HFFc6 (cell line): ENCODE results near the gene GRIK4. TPM values are rescaled to one million over a fixed set of nuclear protein-coding genes. Genes with fewer than 3 reads are reported as not detected.

Experiments
- DNase-seq: peaks from one replicate; pipeline ENCODE4 v3.0.0-alpha.2; 2018
- H3K27ac Mint-ChIP-seq: 2 replicates; pipeline ENCODE4 v1.8.0; 2020; ENCODE audit warnings: mild to moderate bottlenecking, mixed read lengths
- H3K27me3 Mint-ChIP-seq: 2 replicates; pipeline ENCODE4 v1.8.0; 2021; ENCODE audit warnings: mild to moderate bottlenecking, moderate library complexity, mixed read lengths; ENCODE audit not compliant: insufficient read depth
- H3K36me3 Mint-ChIP-seq: 2 replicates; pipeline ENCODE4 v1.8.0; 2021; ENCODE audit warnings: low read depth, mixed read lengths
- H3K4me1 Mint-ChIP-seq: 2 replicates; pipeline ENCODE4 v1.8.0; 2020; ENCODE audit warnings: low read depth, mixed read lengths
- H3K4me3 Mint-ChIP-seq: 2 replicates; pipeline ENCODE4 v1.8.0; 2020; ENCODE audit warnings: mild to moderate bottlenecking, moderate library complexity, mixed read lengths
- H3K9me3 Mint-ChIP-seq: 2 replicates; pipeline ENCODE4 v1.8.0; 2020; ENCODE audit warnings: mild to moderate bottlenecking, mixed read lengths
- total RNA-seq, 6 experiments: library from RNA; stranded (reverse); fragmentation: NEBNext Ultra II Directional; extraction: Animal tissue kit (Norgen Biotek cat#: 25700); gene quantifications; 2 replicates in 1 of 6; 3 replicates in 5 of 6; pipeline ENCODE4 v1.2.3, GENCODE V29; 2021
- TF ChIP-seq, protein P1 (sequence below): fragments of 200-600 bp; sonication (generic); IDR thresholded peaks from 2 replicates; pipeline ENCODE4 v1.5.0; 2021; ENCODE audit warnings: antibody characterized with exemption, mild to moderate bottlenecking

GRIK4 gene
- total RNA-seq, 6 experiments from 2014 or later: not detected

DNA sequence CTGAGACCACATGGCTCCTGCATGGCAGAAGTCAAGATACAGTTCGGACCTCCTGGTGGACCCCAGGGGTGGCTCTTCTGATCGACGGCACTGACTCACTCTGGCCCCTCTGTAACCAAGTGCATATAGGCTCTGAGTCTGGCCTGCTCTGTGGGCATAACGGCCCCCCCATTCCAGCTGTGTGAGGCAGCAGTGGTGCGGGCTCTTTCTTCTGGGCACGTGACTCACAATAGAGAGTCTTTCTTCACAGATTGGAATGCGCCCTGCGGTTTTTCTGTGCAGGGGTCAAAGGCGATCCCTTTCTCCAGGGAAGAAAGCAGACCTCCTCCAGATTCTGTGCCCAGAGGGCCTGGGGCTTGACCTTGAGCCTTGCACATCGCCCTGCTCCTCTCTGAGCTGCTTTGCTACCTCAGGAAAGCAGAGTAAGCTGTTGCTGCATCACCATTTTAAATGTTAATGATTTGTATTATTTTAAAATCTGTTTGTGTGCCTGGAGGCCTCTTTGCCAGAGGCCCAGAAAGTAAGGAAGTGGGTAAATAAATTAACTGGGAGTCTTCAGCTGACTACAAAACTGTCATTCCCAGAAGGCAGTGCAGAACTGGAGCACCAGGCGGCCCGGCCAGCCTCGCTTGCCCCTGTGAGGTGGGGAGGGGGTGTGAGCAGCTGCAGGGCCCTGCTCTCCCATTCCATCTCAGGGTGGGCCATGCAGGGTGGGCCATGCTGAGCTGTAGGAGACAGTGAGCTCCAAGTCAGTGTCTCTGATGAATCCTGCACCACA lies 199.0 kb downstream of the GRIK4 start:
- peaks cover 7% of the 10 kb centered on the region; the same call in 1 of the 2 replicates for H3K36me3 Mint-ChIP-seq
- TF ChIP-seq, protein P1, sequence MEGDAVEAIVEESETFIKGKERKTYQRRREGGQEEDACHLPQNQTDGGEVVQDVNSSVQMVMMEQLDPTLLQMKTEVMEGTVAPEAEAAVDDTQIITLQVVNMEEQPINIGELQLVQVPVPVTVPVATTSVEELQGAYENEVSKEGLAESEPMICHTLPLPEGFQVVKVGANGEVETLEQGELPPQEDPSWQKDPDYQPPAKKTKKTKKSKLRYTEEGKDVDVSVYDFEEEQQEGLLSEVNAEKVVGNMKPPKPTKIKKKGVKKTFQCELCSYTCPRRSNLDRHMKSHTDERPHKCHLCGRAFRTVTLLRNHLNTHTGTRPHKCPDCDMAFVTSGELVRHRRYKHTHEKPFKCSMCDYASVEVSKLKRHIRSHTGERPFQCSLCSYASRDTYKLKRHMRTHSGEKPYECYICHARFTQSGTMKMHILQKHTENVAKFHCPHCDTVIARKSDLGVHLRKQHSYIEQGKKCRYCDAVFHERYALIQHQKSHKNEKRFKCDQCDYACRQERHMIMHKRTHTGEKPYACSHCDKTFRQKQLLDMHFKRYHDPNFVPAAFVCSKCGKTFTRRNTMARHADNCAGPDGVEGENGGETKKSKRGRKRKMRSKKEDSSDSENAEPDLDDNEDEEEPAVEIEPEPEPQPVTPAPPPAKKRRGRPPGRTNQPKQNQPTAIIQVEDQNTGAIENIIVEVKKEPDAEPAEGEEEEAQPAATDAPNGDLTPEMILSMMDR: no peak
- H3K4me3 Mint-ChIP-seq: peak overlapping the region; percentile 33; the same call in 1 of the 2 replicates
- peaks cover 12% of the 10 kb centered on the region for H3K27me3 Mint-ChIP-seq
- peak; percentile 84 for DNase-seq
- peaks cover 47% of the 10 kb centered on the region for H3K4me1 Mint-ChIP-seq
- H3K27ac Mint-ChIP-seq: peak overlapping the region; percentile 56; the same call in 1 of the 2 replicates
- peaks cover 11% of the 10 kb centered on the region for H3K9me3 Mint-ChIP-seq

DNA sequence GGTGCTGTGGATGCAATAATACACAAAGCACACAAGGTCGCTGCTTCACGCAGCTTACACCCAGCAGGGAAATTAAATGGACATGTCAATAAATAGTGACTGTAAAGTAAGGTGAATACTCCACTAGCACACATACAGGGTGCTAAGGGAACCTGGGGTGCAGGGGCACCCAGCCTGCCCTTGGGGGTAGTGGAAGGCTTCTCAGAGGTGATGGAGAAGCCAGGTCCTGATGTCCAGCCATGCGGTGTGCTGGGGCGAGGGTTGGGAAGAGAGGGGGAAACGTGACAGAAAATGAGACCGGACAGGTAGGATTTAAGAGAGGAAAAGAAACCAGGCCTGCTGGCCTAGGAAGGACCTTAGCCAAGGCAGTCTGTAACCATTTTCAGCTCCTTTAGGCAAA lies 200.5 kb downstream of the GRIK4 start:
- no peak overlapping the region for H3K4me3 Mint-ChIP-seq
- peaks cover 45% of the 10 kb centered on the region for H3K4me1 Mint-ChIP-seq
- TF ChIP-seq, protein P1: no peak
- peaks cover 8% of the 10 kb centered on the region for H3K9me3 Mint-ChIP-seq
- H3K36me3 Mint-ChIP-seq: peaks cover 7% of the 10 kb centered on the region; the same call in 1 of the 2 replicates
- DNase-seq: no peak
- no peak overlapping the region for H3K27ac Mint-ChIP-seq
- H3K27me3 Mint-ChIP-seq: peaks cover 21% of the 10 kb centered on the region

DNA sequence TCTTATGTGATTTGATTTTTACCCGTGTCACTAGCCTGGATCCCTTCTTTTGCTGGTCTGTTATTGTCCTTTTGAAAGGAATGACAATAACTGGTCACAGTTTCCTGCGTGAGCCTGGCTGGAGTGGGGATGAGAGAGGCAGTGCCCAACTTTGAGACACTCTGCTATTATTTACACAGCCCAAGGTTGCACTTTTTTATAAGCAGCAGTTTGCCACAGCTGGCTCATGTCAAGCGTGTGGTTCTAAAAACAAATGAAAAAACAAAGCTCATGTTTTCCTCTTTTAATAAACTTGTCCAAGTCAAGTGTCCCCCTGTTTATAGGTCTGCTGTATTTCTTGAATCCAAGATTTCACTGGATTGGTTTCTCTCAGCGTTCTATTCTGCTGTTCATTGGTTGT lies 201.3 kb downstream of the GRIK4 start:
- Mint-ChIP-seq H3K4me3 (no peak overlapping the region), H3K4me1 (peaks cover 43% of the 10 kb centered on the region), H3K27ac (no peak overlapping the region)

DNA sequence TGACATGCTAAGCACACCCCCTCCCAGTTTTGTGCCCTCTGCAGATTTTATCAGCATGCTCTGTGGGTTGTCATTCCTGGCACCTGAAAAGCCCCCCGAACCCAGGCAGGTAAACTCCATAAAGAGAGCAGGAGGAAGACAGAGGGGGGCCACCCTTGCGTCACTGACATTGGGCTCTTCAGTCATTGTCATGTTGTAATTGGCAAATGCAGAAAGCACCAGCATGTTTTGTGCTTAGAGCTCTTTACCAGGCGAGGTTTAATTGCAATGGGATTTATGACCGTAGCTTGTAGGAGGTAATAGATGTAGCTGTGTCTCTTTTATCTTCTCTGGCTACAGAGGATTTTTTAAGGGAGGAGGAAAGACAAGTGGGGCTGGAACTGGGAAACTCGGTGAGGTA lies 201.7 kb downstream of the GRIK4 start:
- no peaks in the 10 kb centered on the region for H3K36me3 Mint-ChIP-seq
- no peak overlapping the region for H3K4me3 Mint-ChIP-seq
- H3K4me1 Mint-ChIP-seq: peaks cover 43% of the 10 kb centered on the region
- no peak overlapping the region for H3K27ac Mint-ChIP-seq
- no peaks in the 10 kb centered on the region for H3K9me3 Mint-ChIP-seq
- TF ChIP-seq, protein P1: no peak
- DNase-seq: no peak
- peaks cover 14% of the 10 kb centered on the region for H3K27me3 Mint-ChIP-seq

More for the DNA sequence above, 201.3 kb downstream of the GRIK4 start:
- TF ChIP-seq, protein P1: no peak
- no peak for DNase-seq
- Mint-ChIP-seq H3K9me3 (no peaks in the 10 kb centered on the region), H3K27me3 (peaks cover 14% of the 10 kb centered on the region), H3K36me3 (no peaks in the 10 kb centered on the region)

DNA sequence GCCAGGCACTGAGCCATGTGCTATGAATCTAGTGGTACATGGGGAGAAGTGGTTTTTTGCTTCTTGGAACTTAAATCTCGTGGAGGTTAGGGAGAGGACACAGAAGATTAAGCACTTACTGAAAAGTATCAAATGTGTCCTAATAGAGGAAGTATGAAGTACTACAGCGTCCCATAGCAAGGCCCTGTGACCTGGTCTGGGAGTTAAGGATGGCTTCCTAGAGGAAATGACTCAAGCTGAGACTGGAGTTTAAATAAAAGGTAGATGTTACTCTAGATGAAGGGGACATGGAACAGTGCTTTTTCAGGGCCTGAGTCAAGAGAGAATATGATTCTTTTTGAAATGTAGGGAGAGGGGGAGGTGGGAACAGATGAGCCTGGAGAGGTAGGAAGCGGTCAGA lies 202.9 kb downstream of the GRIK4 start:
- H3K36me3 Mint-ChIP-seq: no peaks in the 10 kb centered on the region
- DNase-seq: no peak
- H3K4me3 Mint-ChIP-seq: peak overlapping the region; percentile 80; the same call in 1 of the 2 replicates
- H3K27ac Mint-ChIP-seq: no peak overlapping the region
- H3K27me3 Mint-ChIP-seq: peaks cover 19% of the 10 kb centered on the region
- peaks cover 47% of the 10 kb centered on the region for H3K4me1 Mint-ChIP-seq
- no peaks in the 10 kb centered on the region for H3K9me3 Mint-ChIP-seq
- TF ChIP-seq, protein P1: no peak
